ENCODE results near the gene EXOC2.
A peak's percentile ranks its signal among the peaks of the same experiment; 100 is the strongest.

The EXOC2 gene

GRCh38 chr6:518218-518617, 174.7 kb downstream of the EXOC2 start:
- no peak for DNase-seq

- no peak for DNase-seq
These were observed 176.7 kb downstream of the EXOC2 start for GRCh38 chr6:516213-516612.

GRCh38 chr6:515267-515666, 177.7 kb downstream of the EXOC2 start:
- DNase-seq, result no peak

- no peak for DNase-seq
These were observed 178.5 kb downstream of the EXOC2 start for GRCh38 chr6:514396-514978.

GRCh38 chr6:513961-514360, 179.0 kb downstream of the EXOC2 start:
- DNase-seq, result no peak

GRCh38 chr6:513058-513457, 179.9 kb downstream of the EXOC2 start:
- no peak for DNase-seq

GRCh38 chr6:511488-512137, 181.3 kb downstream of the EXOC2 start:
- no peak for DNase-seq

GRCh38 chr6:509676-510075, 183.3 kb downstream of the EXOC2 start:
- no peak for DNase-seq

- no peak for DNase-seq
These were observed 184.3 kb downstream of the EXOC2 start for GRCh38 chr6:508614-509013.

- DNase-seq, result no peak
These were observed 184.9 kb downstream of the EXOC2 start for GRCh38 chr6:508006-508405.

- no peak for DNase-seq
These were observed 185.9 kb downstream of the EXOC2 start for GRCh38 chr6:506920-507622.

GRCh38 chr6:506508-506907, 186.4 kb downstream of the EXOC2 start:
- peak; percentile 65 for DNase-seq

- no peak for DNase-seq
These were observed 187.6 kb downstream of the EXOC2 start for GRCh38 chr6:505374-505773.

GRCh38 chr6:504446-504980, 188.4 kb downstream of the EXOC2 start:
- no peak for DNase-seq

GRCh38 chr6:503610-504362, 189.2 kb downstream of the EXOC2 start:
- no peak for DNase-seq

- no peak for DNase-seq
These were observed 190.2 kb downstream of the EXOC2 start for GRCh38 chr6:502761-503160.

- peak; percentile 78 for DNase-seq
These were observed 190.9 kb downstream of the EXOC2 start for GRCh38 chr6:501891-502601.

GRCh38 chr6:499617-500016, 193.3 kb downstream of the EXOC2 start:
- peak; percentile 38 for DNase-seq

- peak; percentile 49 for DNase-seq
These were observed 194.1 kb downstream of the EXOC2 start for GRCh38 chr6:498795-499231.

GRCh38 chr6:497258-497657, 195.7 kb downstream of the EXOC2 start:
- no peak for DNase-seq

GRCh38 chr6:496649-497048, 196.3 kb downstream of the EXOC2 start:
- DNase-seq, result no peak

- peak; percentile 26 for DNase-seq
These were observed 198.5 kb downstream of the EXOC2 start for GRCh38 chr6:494394-494793.

GRCh38 chr6:493840-494239, 199.1 kb downstream of the EXOC2 start:
- no peak for DNase-seq

Measured in stimulated activated naive CD4-positive, alpha-beta T cell treated with Interleukin-2 at 50 U/mL for 16 hours (primary cell).